Stimulated activated effector memory CD8-positive, alpha-beta T cell treated with anti-CD3 and anti-CD28 coated beads, Interleukin-12 subunit alpha, Interleukin-12 subunit beta, amount 100 ng/mL, for 72 hours (primary cell): ENCODE data around the gene KIF6.
A peak's percentile ranks its signal among the peaks of the same experiment; 100 is the strongest.

Source experiments
- ATAC-seq: fragments of 150-1000 bp; cut with Tn5 transposase; 2 replicates; pipeline ENCODE4 v1.10.0; 2021
- DNase-seq, 2 donors: peaks; one replicate each; pipeline ENCODE4 v3.0.0; 2021 to 2022; ENCODE audit warnings: low spot score in 2 of 2
- H3K27ac Mint-ChIP-seq: one replicate; pipeline ENCODE4 v1.8.0; 2022; ENCODE audit warnings: mild to moderate bottlenecking, mixed read lengths
- H3K36me3 Mint-ChIP-seq: one replicate; pipeline ENCODE4 v1.8.0; 2022; ENCODE audit warnings: mild to moderate bottlenecking, mixed read lengths
- H3K4me1 Mint-ChIP-seq: one replicate; pipeline ENCODE4 v1.8.0; 2022; ENCODE audit warnings: mixed read lengths
- H3K4me3 Mint-ChIP-seq: one replicate; pipeline ENCODE4 v1.8.0; 2022; ENCODE audit warnings: mild to moderate bottlenecking, mixed read lengths
- H3K9me3 Mint-ChIP-seq: one replicate; pipeline ENCODE4 v1.8.0; 2022; ENCODE audit warnings: mixed read lengths

KIF6 gene

GRCh38 chr6:39416026-39416425 is 309.2 kb downstream of the KIF6 start:
- Mint-ChIP-seq H3K4me1 (no peaks in the 10 kb centered on the region), H3K9me3 (no peaks in the 10 kb centered on the region), H3K4me3 (no peak overlapping the region), H3K27ac (no peak overlapping the region), H3K36me3 (no peaks in the 10 kb centered on the region)
- no peak for ATAC-seq
- no peak for DNase-seq

GRCh38 chr6:39415482-39415881 is 309.7 kb downstream of the KIF6 start:
- Mint-ChIP-seq H3K36me3 (no peaks in the 10 kb centered on the region), H3K9me3 (no peaks in the 10 kb centered on the region)
- no peak for ATAC-seq

GRCh38 chr6:39411465-39411864 is 313.7 kb downstream of the KIF6 start:
- no peak for DNase-seq
- ATAC-seq, result peak; percentile 16
- H3K9me3 Mint-ChIP-seq, result no peaks in the 10 kb centered on the region
- no peaks in the 10 kb centered on the region for H3K4me1 Mint-ChIP-seq
- H3K27ac Mint-ChIP-seq, result no peak overlapping the region
- no peak overlapping the region for H3K4me3 Mint-ChIP-seq
- H3K36me3 Mint-ChIP-seq, result no peaks in the 10 kb centered on the region

More at GRCh38 chr6:39415482-39415881, 309.7 kb downstream of the KIF6 start:
- H3K4me3 Mint-ChIP-seq, result no peak overlapping the region
- DNase-seq, result no peak
- H3K4me1 Mint-ChIP-seq, result no peaks in the 10 kb centered on the region
- no peak overlapping the region for H3K27ac Mint-ChIP-seq

- ATAC-seq (peak; percentile 8), DNase-seq (no peak)
- H3K27ac Mint-ChIP-seq, result no peak overlapping the region
- H3K4me3 Mint-ChIP-seq, result no peak overlapping the region
- H3K9me3 Mint-ChIP-seq, result no peaks in the 10 kb centered on the region
- no peaks in the 10 kb centered on the region for H3K36me3 Mint-ChIP-seq
- H3K4me1 Mint-ChIP-seq, result no peaks in the 10 kb centered on the region
Measured at GRCh38 chr6:39411001-39411400, 314.2 kb downstream of the KIF6 start.

GRCh38 chr6:39409889-39410288 is 315.3 kb downstream of the KIF6 start:
- Mint-ChIP-seq H3K4me1 (no peaks in the 10 kb centered on the region), H3K27ac (no peak overlapping the region), H3K9me3 (no peaks in the 10 kb centered on the region), H3K36me3 (no peaks in the 10 kb centered on the region), H3K4me3 (no peak overlapping the region)
- DNase-seq, result no peak
- no peak for ATAC-seq

- no peak for DNase-seq
- ATAC-seq, result no peak
- H3K4me3 Mint-ChIP-seq, result no peak overlapping the region
- no peaks in the 10 kb centered on the region for H3K4me1 Mint-ChIP-seq
- H3K36me3 Mint-ChIP-seq, result no peaks in the 10 kb centered on the region
- H3K9me3 Mint-ChIP-seq, result no peaks in the 10 kb centered on the region
- no peak overlapping the region for H3K27ac Mint-ChIP-seq
Measured at GRCh38 chr6:39407446-39407993, 317.7 kb downstream of the KIF6 start.

- H3K27ac Mint-ChIP-seq, result no peak overlapping the region
- no peak for ATAC-seq
- no peaks in the 10 kb centered on the region for H3K9me3 Mint-ChIP-seq
- H3K4me3 Mint-ChIP-seq, result no peak overlapping the region
- H3K4me1 Mint-ChIP-seq, result no peaks in the 10 kb centered on the region
- no peaks in the 10 kb centered on the region for H3K36me3 Mint-ChIP-seq
- no peak for DNase-seq
Measured at GRCh38 chr6:39404312-39404711, 320.9 kb downstream of the KIF6 start.

GRCh38 chr6:39403304-39403703 is 321.9 kb downstream of the KIF6 start:
- ATAC-seq (no peak), DNase-seq (no peak)
- H3K36me3 Mint-ChIP-seq, result no peaks in the 10 kb centered on the region
- H3K4me1 Mint-ChIP-seq, result no peaks in the 10 kb centered on the region
- no peak overlapping the region for H3K4me3 Mint-ChIP-seq
- no peak overlapping the region for H3K27ac Mint-ChIP-seq
- H3K9me3 Mint-ChIP-seq, result no peaks in the 10 kb centered on the region

GRCh38 chr6:39402239-39402751 is 322.9 kb downstream of the KIF6 start:
- no peaks in the 10 kb centered on the region for H3K4me1 Mint-ChIP-seq
- no peaks in the 10 kb centered on the region for H3K9me3 Mint-ChIP-seq
- H3K27ac Mint-ChIP-seq, result no peak overlapping the region

GRCh38 chr6:39401376-39401775 is 323.8 kb downstream of the KIF6 start:
- no peaks in the 10 kb centered on the region for H3K4me1 Mint-ChIP-seq
- no peak for DNase-seq
- H3K9me3 Mint-ChIP-seq, result no peaks in the 10 kb centered on the region
- H3K27ac Mint-ChIP-seq, result no peak overlapping the region
- no peak overlapping the region for H3K4me3 Mint-ChIP-seq
- ATAC-seq, result no peak
- H3K36me3 Mint-ChIP-seq, result no peaks in the 10 kb centered on the region

More at GRCh38 chr6:39402239-39402751, 322.9 kb downstream of the KIF6 start:
- DNase-seq (no peak), ATAC-seq (no peak)
- H3K4me3 Mint-ChIP-seq, result no peak overlapping the region
- H3K36me3 Mint-ChIP-seq, result no peaks in the 10 kb centered on the region

- DNase-seq (no peak), ATAC-seq (no peak)
- Mint-ChIP-seq H3K36me3 (no peaks in the 10 kb centered on the region), H3K4me1 (no peaks in the 10 kb centered on the region), H3K9me3 (no peaks in the 10 kb centered on the region), H3K27ac (no peak overlapping the region), H3K4me3 (no peak overlapping the region)
Measured at GRCh38 chr6:39400026-39400425, 325.2 kb downstream of the KIF6 start.

GRCh38 chr6:39396854-39397253 is 328.4 kb downstream of the KIF6 start:
- H3K36me3 Mint-ChIP-seq, result no peaks in the 10 kb centered on the region
- H3K27ac Mint-ChIP-seq, result no peak overlapping the region
- no peaks in the 10 kb centered on the region for H3K4me1 Mint-ChIP-seq
- ATAC-seq, result no peak
- no peak for DNase-seq
- no peak overlapping the region for H3K4me3 Mint-ChIP-seq
- H3K9me3 Mint-ChIP-seq, result no peaks in the 10 kb centered on the region

- ATAC-seq (no peak), DNase-seq (no peak)
- Mint-ChIP-seq H3K9me3 (no peaks in the 10 kb centered on the region), H3K4me1 (no peaks in the 10 kb centered on the region), H3K36me3 (no peaks in the 10 kb centered on the region), H3K4me3 (no peak overlapping the region), H3K27ac (no peak overlapping the region)
Measured at GRCh38 chr6:39393075-39393474, 332.1 kb downstream of the KIF6 start.

GRCh38 chr6:39391182-39391581 is 334.0 kb downstream of the KIF6 start:
- no peak overlapping the region for H3K27ac Mint-ChIP-seq
- no peak overlapping the region for H3K4me3 Mint-ChIP-seq
- DNase-seq, result no peak
- H3K4me1 Mint-ChIP-seq, result no peaks in the 10 kb centered on the region
- H3K36me3 Mint-ChIP-seq, result no peaks in the 10 kb centered on the region
- no peak for ATAC-seq
- H3K9me3 Mint-ChIP-seq, result no peaks in the 10 kb centered on the region

- H3K4me3 Mint-ChIP-seq, result no peak overlapping the region
- no peaks in the 10 kb centered on the region for H3K9me3 Mint-ChIP-seq
- DNase-seq, result no peak
- H3K36me3 Mint-ChIP-seq, result no peaks in the 10 kb centered on the region
- H3K4me1 Mint-ChIP-seq, result no peaks in the 10 kb centered on the region
- no peak overlapping the region for H3K27ac Mint-ChIP-seq
- ATAC-seq, result no peak
Measured at GRCh38 chr6:39389484-39389767, 335.8 kb downstream of the KIF6 start.

- H3K36me3 Mint-ChIP-seq, result no peaks in the 10 kb centered on the region
- ATAC-seq (no peak), DNase-seq (no peak)
- H3K9me3 Mint-ChIP-seq, result no peaks in the 10 kb centered on the region
- no peak overlapping the region for H3K27ac Mint-ChIP-seq
- no peak overlapping the region for H3K4me3 Mint-ChIP-seq
- no peaks in the 10 kb centered on the region for H3K4me1 Mint-ChIP-seq
Measured at GRCh38 chr6:39388606-39389483, 336.4 kb downstream of the KIF6 start.
